ENCODE results near the gene ERC2. TPM values are rescaled to one million over a fixed set of nuclear protein-coding genes. Genes with fewer than 3 reads are reported as not detected.

Gene ERC2
- total and polyA plus RNA-seq, 2 of the 13 experiments (the other 11 are each of a cell fraction or from before 2014, with no cell fraction given): 0.16 to 0.22 TPM

GRCh38 chr3:55718074-55718473 is 750.2 kb downstream of the ERC2 start (continued):
- TF ChIP-seq ZNF704 (CRISPR knock-in tag; IDR thresholded peaks at IDR 0.05; ENCODE audit: borderline replicate concordance) (no peak), PITX1 (CRISPR knock-in tag; IDR thresholded peaks at IDR 0.05) (no peak), ETV5 (CRISPR knock-in tag; IDR thresholded peaks at IDR 0.05; ENCODE audit: borderline replicate concordance) (no peak), USF2 (IDR thresholded peaks at IDR 0.05; ENCODE audit: low read depth, low read length) (no peak), USF2 (CRISPR knock-in tag; IDR thresholded peaks at IDR 0.05; ENCODE audit: borderline replicate concordance) (no peak), ETS1 (CRISPR knock-in tag; IDR thresholded peaks at IDR 0.05) (no peak), ZNF616 (CRISPR knock-in tag; IDR thresholded peaks at IDR 0.05; ENCODE audit: low read depth) (no peak), ATM (IDR thresholded peaks at IDR 0.05; ENCODE audit: borderline replicate concordance) (no peak), SALL2 (CRISPR knock-in tag; IDR thresholded peaks at IDR 0.05) (no peak)

- intact Hi-C loops (cut with micrococcal nuclease; ENCODE audit: unreplicated experiment) (no loop called here), in situ Hi-C loops (cut with HindIII; ENCODE audit: extremely low pct_ligation_motif_present, low pct_unique_long_range_greater_than_20kb) (no loop called here)
- Histone ChIP-seq H3K27me3 (ENCODE audit: control insufficient read depth in 1 of 2, insufficient read depth in 2 of 2, low read length in 2 of 2) (no peaks in the 10 kb centered on the region), H3K36me3 (replicated peaks in 1 of 2; ENCODE audit: control insufficient read depth in 1 of 2, insufficient read depth in 2 of 2, low read length in 2 of 2) (no peaks in the 10 kb centered on the region), H4K20me1 (ENCODE audit: insufficient read depth, low read length) (no peaks in the 10 kb centered on the region), H3K4me2 (ENCODE audit: low read depth, low read length) (no peak overlapping the region), H3K27ac (ENCODE audit: extremely low read length, insufficient read depth, low read length) (no peak overlapping the region), H2AFZ (ENCODE audit: low read length) (no peak overlapping the region), H3K4me3 (replicated peaks in 1 of 3; ENCODE audit: insufficient read depth in 1 of 3, low read depth in 2 of 3, low read length in 3 of 3) (no peak overlapping the region), H3K79me2 (ENCODE audit: insufficient read depth, low read length) (no peaks in the 10 kb centered on the region), H3K9me3 (ENCODE audit: low read length) (no peaks in the 10 kb centered on the region), H3K4me1 (ENCODE audit: insufficient read depth, low read length) (no peaks in the 10 kb centered on the region), H3K9ac (ENCODE audit: insufficient read depth, low read depth, low read length) (no peak overlapping the region)
- CTCF ChIA-PET (ENCODE audit: low intra/inter-chr PET ratio, low total read pairs): no interaction called here
- no peak for DNase-seq (ENCODE audit: low spot score)
- POLR2A ChIA-PET: no interaction called here
- ATAC-seq: no peak
- 6% methylated on average over 5 of the region's 5 CpGs for WGBS (ENCODE audit: low lambda C conversion rate)
- no peak for FAIRE-seq
- no TSS peak for BruUV-seq (replicated peaks)
- TF ChIP-seq ZSCAN22 (CRISPR knock-in tag; IDR thresholded peaks at IDR 0.05) (no peak), FOXP4 (CRISPR knock-in tag; IDR thresholded peaks at IDR 0.05) (no peak), ZNF710 (CRISPR knock-in tag; IDR thresholded peaks at IDR 0.05; ENCODE audit: borderline replicate concordance) (no peak), IKZF5 (CRISPR knock-in tag; IDR thresholded peaks at IDR 0.05) (no peak)
Measured at GRCh38 chr3:55717481-55717880, 750.8 kb downstream of the ERC2 start.
